Measurements from ENCODE around the gene RUNX2. TPM values are rescaled to one million over a fixed set of nuclear protein-coding genes. Genes with fewer than 3 reads are reported as not detected.

Gene RUNX2
- total and polyA plus RNA-seq, 2 of the 8 experiments (the other 6 are each of a cell fraction or from before 2014, with no cell fraction given): 0.26 to 1.2 TPM

DNA sequence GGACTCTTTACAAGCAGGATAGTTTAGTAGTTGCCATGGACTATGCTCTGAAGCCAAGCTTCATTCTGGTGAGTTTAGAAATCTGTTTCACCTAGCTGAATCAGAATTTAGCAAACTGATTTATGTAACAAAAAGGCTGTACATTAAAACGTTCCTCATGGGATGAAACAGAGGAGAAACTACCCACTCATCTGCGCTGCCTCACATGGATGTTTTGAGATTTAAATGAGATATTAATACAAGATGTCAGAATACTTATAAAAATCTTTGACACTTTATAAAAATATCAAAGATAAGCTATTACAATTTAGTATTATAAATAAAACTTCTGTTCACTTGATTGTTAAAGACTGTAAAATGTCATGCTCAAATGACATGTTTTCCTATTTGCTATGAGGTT, 16.8 kb downstream of the RUNX2 start:
- Histone ChIP-seq H3K27ac (ENCODE audit: low read depth, low read length) (no peak overlapping the region), H3K4me2 (ENCODE audit: insufficient read depth in 1 of 2, low read depth in 2 of 2, low read length in 2 of 2) (no peak overlapping the region), H2BK20ac (ENCODE audit: low read length) (no peak overlapping the region), H4K5ac (ENCODE audit: insufficient read length, low read depth, low read length) (no peak overlapping the region), H2BK15ac (ENCODE audit: low read length) (no peak overlapping the region), H4K20me1 (replicated peaks in 1 of 2; ENCODE audit: control insufficient read depth in 1 of 2, insufficient read depth in 2 of 2, low read length in 2 of 2) (peaks cover 0 to 2% of the 10 kb centered on the region in 2 experiments), H3K79me1 (ENCODE audit: low read depth, low read length) (no peaks in the 10 kb centered on the region), H4K91ac (replicated peaks; ENCODE audit: insufficient read length, low read length) (no peak overlapping the region), H4K8ac (ENCODE audit: extremely low read depth, insufficient read depth, low read length) (no peak overlapping the region), H3K36me3 (ENCODE audit: control insufficient read depth in 2 of 4, insufficient read depth in 4 of 4, low read length in 3 of 4) (no peaks in the 10 kb centered on the region), H3K79me2 (ENCODE audit: control insufficient read depth in 1 of 2, insufficient read depth in 2 of 2, low read length in 2 of 2) (no peaks in the 10 kb centered on the region; a peak in 1 of 4 replicates), H2AFZ (ENCODE audit: low read length) (no peak overlapping the region), H3K9ac (replicated peaks in 1 of 4; ENCODE audit: extremely low read depth in 1 of 4, low read depth in 3 of 4, low read length in 3 of 4) (no peak overlapping the region), H3K9me3 (ENCODE audit: insufficient read depth in 2 of 2, low read depth in 1 of 2, low read length in 1 of 2) (no peaks in the 10 kb centered on the region), H3K27me3 (replicated peaks in 1 of 4; ENCODE audit: control insufficient read depth in 3 of 4, extremely low read depth in 1 of 4, insufficient read depth in 3 of 4, low read length in 3 of 4) (no peaks in the 10 kb centered on the region), H3K4ac (replicated peaks; ENCODE audit: insufficient read length, low read depth, low read length) (no peak overlapping the region), H3K4me3 (ENCODE audit: extremely low read depth in 1 of 4, insufficient read depth in 2 of 4, low read depth in 3 of 4, low read length in 4 of 4) (no peak overlapping the region), H2BK120ac (replicated peaks; ENCODE audit: low read depth, low read length) (no peak overlapping the region), H2BK5ac (ENCODE audit: low read depth, low read length) (no peak overlapping the region), H3K56ac (replicated peaks; ENCODE audit: insufficient read length, low read depth, low read length) (no peak overlapping the region), H3K14ac (ENCODE audit: insufficient read length) (no peak overlapping the region), H2AK5ac (ENCODE audit: low read depth, low read length) (no peak overlapping the region), H2BK12ac (ENCODE audit: low read depth, low read length) (no peak overlapping the region), H3K23ac (ENCODE audit: insufficient read length) (no peak overlapping the region), H3K18ac (ENCODE audit: extremely low read depth, low read length) (no peak overlapping the region), H3K4me1 (replicated peaks in 1 of 4; ENCODE audit: control insufficient read depth in 3 of 4, insufficient read depth in 4 of 4, low read length in 3 of 4) (peaks cover 0 to 2% (median 0%) of the 10 kb centered on the region in 4 experiments; a peak in 1 of 7 replicates), H3K23me2 (ENCODE audit: low read depth, low read length) (no peaks in the 10 kb centered on the region)
- 86% methylated on average over 2 of the region's 2 CpGs; no CpG with 5 or more reads in 1 of the 2 experiments for WGBS, 2 experiments (ENCODE audit: extremely low coverage in 1 of 2, insufficient coverage in 1 of 2, insufficient read length in 1 of 2, insufficient replicate concordance in 2 of 2, low coverage in 1 of 2, low lambda C conversion rate in 2 of 2, missing lambda C conversion rate in 1 of 2)
- ChIA-PET CTCF (ENCODE audit: partially characterized antibody) (no interaction called here), POLR2A (ENCODE audit: partially characterized antibody) (interaction anchor here (1.6 kb wide), 1 partner anchor 33 kb away, joined by 6 read pairs; the partner anchor contains the start of gene SUPT3H)
- no peak for FAIRE-seq
- no peak for DNase-seq (ENCODE audit: low read depth in 1 of 2, low spot score in 2 of 2)

All from H1 (cell line).